OCI-LY3 (cell line): ENCODE measurements around the gene TARBP1.
A peak's percentile ranks its signal among the peaks of the same experiment; 100 is the strongest.

Experiments used
- H2AFZ ChIP-seq: fragments of 200-600, 300-600 bp; shearing (Covaris generic); 2 replicates; pipeline ENCODE4 v1.6.0; 2014; ENCODE audit warnings: antibody characterized with exemption, low read depth, low read length
- H3K27ac ChIP-seq: fragments of 200-600, 300-600 bp; sonication (generic); 2 replicates; pipeline ENCODE4 v1.5.1; 2014; ENCODE audit warnings: mild to moderate bottlenecking, low read length, moderate library complexity, mixed read lengths
- H3K27me3 ChIP-seq: fragments of 200-600, 300-600 bp; sonication (generic); 2 replicates; pipeline ENCODE4 v1.6.1; 2014; ENCODE audit warnings: low read depth, low read length, mixed read lengths
- H3K36me3 ChIP-seq: fragments of 200-600, 300-600 bp; sonication (generic); replicated peaks from 2 replicates; pipeline ENCODE3; 2014; ENCODE audit warnings: low read depth, low read length, mixed read lengths
- H3K4me1 ChIP-seq: fragments of 300-600, 200-600 bp; sonication (generic); 2 replicates; pipeline ENCODE4 v1.6.1; 2014; ENCODE audit warnings: low read length, mixed read lengths
- H3K4me2 ChIP-seq: fragments of 200-600, 300-600 bp; sonication (generic); 2 replicates; pipeline ENCODE4 v1.6.1; 2014; ENCODE audit warnings: low read length, mixed read lengths
- H3K4me3 ChIP-seq: fragments of 300-600, 200-600 bp; sonication (generic); 2 replicates; pipeline ENCODE4 v1.5.1; 2014; ENCODE audit warnings: antibody characterized with exemption, mild to moderate bottlenecking, low read length, moderate library complexity
- H3K79me2 ChIP-seq: fragments of 300-600, 200-600 bp; shearing (Covaris generic); 2 replicates; pipeline ENCODE4 v1.6.1; 2014; ENCODE audit warnings: mild to moderate bottlenecking, low read length, mixed read lengths
- H3K9ac ChIP-seq: fragments of 300-600, 200-600 bp; shearing (Covaris generic); 2 replicates; pipeline ENCODE4 v1.6.0; 2014; ENCODE audit warnings: mild to moderate bottlenecking, low read length, moderate library complexity
- H3K9me3 ChIP-seq: fragments of 200-600, 300-600 bp; shearing (Covaris generic); 2 replicates; pipeline ENCODE4 v1.6.1; 2014; ENCODE audit warnings: low read length, mixed read lengths; ENCODE audit not compliant: insufficient read depth
- H4K20me1 ChIP-seq: fragments of 200-600, 300-600 bp; sonication (generic); 2 replicates; pipeline ENCODE4 v1.6.1; 2016; ENCODE audit warnings: low read length, mixed read lengths; ENCODE audit not compliant: insufficient read depth
- EZH2phosphoT487 ChIP-seq: fragments of 200-600 bp; shearing (Covaris generic); IDR thresholded peaks from 2 replicates; pipeline ENCODE4 v1.6.1; 2018; ENCODE audit warnings: antibody characterized with exemption, mixed run types, low read depth
- TF ChIP-seq, protein P1 (sequence below): fragments of 200-600, 300-600 bp; sonication (generic); IDR thresholded peaks from 2 replicates; pipeline ENCODE4 v1.5.1; 2014; ENCODE audit warnings: antibody characterized with exemption, low read length, low read depth

The TARBP1 gene

DNA sequence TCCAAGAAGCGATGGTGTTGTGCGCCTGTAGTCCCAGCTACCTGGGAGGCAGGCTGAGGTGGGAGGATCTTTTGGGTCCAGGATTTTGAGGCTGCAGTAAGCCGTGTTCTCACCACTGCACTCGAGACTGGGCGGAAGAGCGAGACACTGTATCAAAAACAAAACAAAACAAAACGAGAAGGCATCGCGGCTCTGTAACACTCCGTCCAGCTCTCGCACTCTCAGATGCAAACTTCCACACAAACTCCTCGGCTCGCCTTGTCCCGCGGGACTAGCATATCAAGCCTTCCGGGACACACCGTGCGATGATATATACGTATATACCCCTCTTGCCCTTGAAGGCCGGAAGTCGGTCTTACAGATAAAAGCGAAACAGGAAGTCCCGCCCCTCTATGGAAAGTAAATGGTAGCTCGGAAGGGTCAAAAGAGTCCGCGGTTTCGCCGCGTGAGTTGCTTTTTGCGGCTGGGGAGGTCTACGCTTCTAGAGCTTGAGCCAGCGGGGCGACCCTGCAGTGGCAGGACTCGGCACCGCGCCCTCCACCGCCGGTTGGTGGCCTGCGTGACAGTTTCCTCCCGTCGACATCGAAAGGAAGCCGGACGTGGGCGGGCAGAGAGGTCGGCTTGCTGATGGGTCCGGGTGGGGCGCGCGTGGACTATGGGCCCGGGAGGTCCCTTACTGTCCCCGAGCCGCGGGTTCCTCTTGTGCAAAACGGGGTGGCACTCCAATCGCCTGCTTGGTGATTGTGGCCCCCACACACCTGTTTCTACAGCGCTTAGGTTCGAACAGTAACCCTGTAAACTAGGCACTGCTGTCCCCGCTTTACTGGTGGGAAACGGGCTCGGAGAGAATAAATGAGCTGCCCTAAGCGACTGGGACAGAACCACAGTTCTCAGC is 105.7 kb downstream of the TARBP1 start, which contains the start of gene COA6:
Gene COA6, plus strand, starts transcription at position 393 of the 895 bp plus-strand sequence. Its CDS starts 11 bp downstream, at position 404.
- peaks cover 11% of the 10 kb centered on the region for H3K4me1 ChIP-seq
- peak within 1 kb of the TSS; percentile 86 for H3K4me3 ChIP-seq
- H3K79me2 ChIP-seq = peaks cover 39% of the 10 kb centered on the region
- no peaks in the 10 kb centered on the region for H3K27me3 ChIP-seq
- no peak for TF ChIP-seq EZH2phosphoT487
- TF ChIP-seq, protein P1, sequence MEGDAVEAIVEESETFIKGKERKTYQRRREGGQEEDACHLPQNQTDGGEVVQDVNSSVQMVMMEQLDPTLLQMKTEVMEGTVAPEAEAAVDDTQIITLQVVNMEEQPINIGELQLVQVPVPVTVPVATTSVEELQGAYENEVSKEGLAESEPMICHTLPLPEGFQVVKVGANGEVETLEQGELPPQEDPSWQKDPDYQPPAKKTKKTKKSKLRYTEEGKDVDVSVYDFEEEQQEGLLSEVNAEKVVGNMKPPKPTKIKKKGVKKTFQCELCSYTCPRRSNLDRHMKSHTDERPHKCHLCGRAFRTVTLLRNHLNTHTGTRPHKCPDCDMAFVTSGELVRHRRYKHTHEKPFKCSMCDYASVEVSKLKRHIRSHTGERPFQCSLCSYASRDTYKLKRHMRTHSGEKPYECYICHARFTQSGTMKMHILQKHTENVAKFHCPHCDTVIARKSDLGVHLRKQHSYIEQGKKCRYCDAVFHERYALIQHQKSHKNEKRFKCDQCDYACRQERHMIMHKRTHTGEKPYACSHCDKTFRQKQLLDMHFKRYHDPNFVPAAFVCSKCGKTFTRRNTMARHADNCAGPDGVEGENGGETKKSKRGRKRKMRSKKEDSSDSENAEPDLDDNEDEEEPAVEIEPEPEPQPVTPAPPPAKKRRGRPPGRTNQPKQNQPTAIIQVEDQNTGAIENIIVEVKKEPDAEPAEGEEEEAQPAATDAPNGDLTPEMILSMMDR = no peak
- H3K4me2 ChIP-seq = peak within 1 kb of the TSS; percentile 82
- H3K36me3 ChIP-seq = peaks cover 21% of the 10 kb centered on the region
- peak within 1 kb of the TSS; percentile 84 for H2AFZ ChIP-seq
- H4K20me1 ChIP-seq = no peaks in the 10 kb centered on the region
- no peaks in the 10 kb centered on the region for H3K9me3 ChIP-seq
- H3K27ac ChIP-seq = peak within 1 kb of the TSS; percentile 88
- H3K9ac ChIP-seq = peak within 1 kb of the TSS; percentile 91

DNA sequence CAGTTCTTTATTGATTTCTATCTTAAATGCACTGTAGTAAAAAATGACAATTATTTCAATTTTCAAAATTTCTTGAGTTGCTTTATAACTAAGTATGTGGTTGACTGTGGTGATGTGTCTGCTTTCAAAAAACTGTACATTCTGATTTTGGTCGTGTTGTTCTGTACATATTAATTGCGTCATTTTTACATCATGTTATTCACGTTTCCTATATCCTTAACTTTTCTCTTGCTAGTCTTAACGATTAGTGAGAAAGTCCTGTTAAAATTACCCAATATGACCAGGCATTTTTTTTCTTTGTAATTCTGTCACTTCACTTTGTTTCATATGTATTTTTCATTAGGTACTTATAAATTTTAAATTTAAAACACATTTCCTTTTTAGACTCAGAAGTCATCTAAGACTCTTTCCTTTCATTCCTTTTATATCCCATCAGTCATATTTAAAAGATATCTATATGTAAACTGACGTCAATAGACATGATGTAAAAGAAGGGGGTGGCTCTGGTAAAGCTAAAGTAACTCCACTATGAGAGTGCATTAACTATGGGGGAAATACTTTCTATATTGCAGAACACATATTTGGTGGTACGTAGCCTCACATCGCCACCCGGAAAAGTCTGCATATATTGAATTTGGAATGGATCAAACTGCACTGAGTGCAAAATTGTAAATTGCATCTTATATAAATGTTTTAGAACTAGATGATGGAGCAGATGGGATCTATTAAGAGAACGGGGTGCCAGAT is 106.8 kb downstream of the TARBP1 start:
- Histone ChIP-seq H3K27me3 (no peaks in the 10 kb centered on the region), H3K4me1 (peaks cover 11% of the 10 kb centered on the region), H3K27ac (no peak overlapping the region), H2AFZ (no peak overlapping the region), H4K20me1 (no peaks in the 10 kb centered on the region), H3K4me3 (peak overlapping the region; percentile 86), H3K9ac (peak overlapping the region; percentile 91), H3K9me3 (no peaks in the 10 kb centered on the region), H3K79me2 (peaks cover 34% of the 10 kb centered on the region), H3K4me2 (peak overlapping the region; percentile 82), H3K36me3 (peaks cover 11% of the 10 kb centered on the region)
- no peak for TF ChIP-seq EZH2phosphoT487
- TF ChIP-seq, protein P1 = no peak

DNA sequence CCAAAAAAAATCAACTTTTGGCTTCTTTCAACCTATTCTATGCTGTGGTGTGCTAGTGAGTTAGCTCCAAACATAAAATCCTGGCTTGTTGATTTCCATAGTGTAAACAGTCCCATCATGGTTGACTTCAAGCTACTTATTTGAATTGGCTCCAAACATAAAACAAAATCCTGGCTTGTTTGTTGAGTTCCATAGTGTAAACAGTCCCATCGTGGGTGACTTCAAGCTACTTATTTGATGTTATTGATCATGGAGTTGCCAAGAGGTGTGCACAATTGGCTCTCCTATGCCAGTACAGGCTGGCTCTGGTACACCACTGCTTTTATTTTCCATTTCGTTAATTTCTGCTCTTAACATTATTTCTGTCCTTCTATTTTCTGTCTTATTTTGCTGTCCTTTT is 107.6 kb downstream of the TARBP1 start:
- H4K20me1 ChIP-seq = no peaks in the 10 kb centered on the region
- H3K9me3 ChIP-seq = no peaks in the 10 kb centered on the region
- H2AFZ ChIP-seq = no peak overlapping the region
- H3K4me1 ChIP-seq = peaks cover 11% of the 10 kb centered on the region
- no peak for TF ChIP-seq EZH2phosphoT487
- TF ChIP-seq, protein P1 = no peak
- no peak overlapping the region for H3K27ac ChIP-seq
- H3K36me3 ChIP-seq = peaks cover 8% of the 10 kb centered on the region
- no peak overlapping the region for H3K4me2 ChIP-seq
- H3K79me2 ChIP-seq = peaks cover 32% of the 10 kb centered on the region
- H3K9ac ChIP-seq = no peak overlapping the region
- no peak overlapping the region for H3K4me3 ChIP-seq
- no peaks in the 10 kb centered on the region for H3K27me3 ChIP-seq

DNA sequence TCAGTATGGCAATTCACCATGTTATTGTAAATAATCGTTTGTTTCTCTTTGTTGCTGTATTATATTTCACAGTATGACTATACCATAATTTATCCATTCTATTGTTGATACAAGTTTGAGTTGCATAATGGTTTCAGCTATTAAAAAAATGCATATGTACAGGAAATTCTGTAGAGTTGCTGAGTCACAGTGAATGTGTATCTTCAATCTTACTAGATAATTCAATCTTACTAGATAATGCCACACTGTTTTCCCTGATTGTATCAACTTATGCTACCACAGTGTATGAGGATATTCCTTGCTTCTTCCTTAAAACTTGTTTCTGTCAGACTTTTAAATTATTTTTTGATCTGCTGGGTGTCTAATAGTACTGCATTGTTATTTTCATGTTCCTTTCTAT is 109.2 kb downstream of the TARBP1 start:
- TF ChIP-seq, protein P1 = no peak
- TF ChIP-seq EZH2phosphoT487 = no peak
- H2AFZ ChIP-seq = no peak overlapping the region
- no peak overlapping the region for H3K4me3 ChIP-seq

More for the DNA sequence above, 109.2 kb downstream of the TARBP1 start:
- no peaks in the 10 kb centered on the region for H3K9me3 ChIP-seq
- H4K20me1 ChIP-seq = no peaks in the 10 kb centered on the region
- no peak overlapping the region for H3K9ac ChIP-seq
- no peaks in the 10 kb centered on the region for H3K27me3 ChIP-seq
- no peak overlapping the region for H3K27ac ChIP-seq
- no peak overlapping the region for H3K4me2 ChIP-seq
- peaks cover 10% of the 10 kb centered on the region for H3K4me1 ChIP-seq
- H3K79me2 ChIP-seq = peaks cover 22% of the 10 kb centered on the region
- H3K36me3 ChIP-seq = no peaks in the 10 kb centered on the region
